H1 (cell line): Measurements from ENCODE around the gene CACNA2D1.

Experiments
- ATF3 ChIP-seq: IDR thresholded peaks from 2 replicates; pipeline ENCODE4 v1.6.1; 2011; ENCODE audit warnings: low read depth, mild to moderate bottlenecking, low read length; ENCODE audit not compliant: insufficient read depth
- CEBPB ChIP-seq: IDR thresholded peaks from 2 replicates; pipeline ENCODE4 v1.6.1; 2012; ENCODE audit warnings: low read depth, low read length
- CHD7 ChIP-seq: fragments of 300-600 bp; sonication (generic); IDR thresholded peaks from 2 replicates; pipeline ENCODE4 v1.7.1; 2012; ENCODE audit warnings: low read length, moderate library complexity, mild to moderate bottlenecking, inconsistent platforms; ENCODE audit not compliant: insufficient replicate concordance
- CTCF ChIP-seq, 3 experiments: IDR thresholded peaks; 1 replicate in 2 of 3; 2 replicates in 1 of 3; pipeline versions ENCODE4 v1.5.1 to v1.6.1; 2011; ENCODE audit warnings: low read length in 3 of 3, mild to moderate bottlenecking in 3 of 3, inconsistent platforms in 2 of 3, low read depth in 1 of 3, moderate library complexity in 1 of 3; ENCODE audit not compliant: insufficient read depth in 1 of 3; ENCODE audit errors: control extremely low read depth in 1 of 3
- MAX ChIP-seq: IDR thresholded peaks from 2 replicates; pipeline ENCODE4 v1.6.1; 2012; ENCODE audit warnings: inconsistent platforms
- POLR2A ChIP-seq, 2 experiments: IDR thresholded peaks; 1 replicate in 1 of 2; 2 replicates in 1 of 2; pipeline ENCODE4 v1.6.1; 2011; ENCODE audit warnings: low read depth in 2 of 2, low read length in 2 of 2, mild to moderate bottlenecking in 2 of 2; ENCODE audit errors: control extremely low read depth in 1 of 2

DNA sequence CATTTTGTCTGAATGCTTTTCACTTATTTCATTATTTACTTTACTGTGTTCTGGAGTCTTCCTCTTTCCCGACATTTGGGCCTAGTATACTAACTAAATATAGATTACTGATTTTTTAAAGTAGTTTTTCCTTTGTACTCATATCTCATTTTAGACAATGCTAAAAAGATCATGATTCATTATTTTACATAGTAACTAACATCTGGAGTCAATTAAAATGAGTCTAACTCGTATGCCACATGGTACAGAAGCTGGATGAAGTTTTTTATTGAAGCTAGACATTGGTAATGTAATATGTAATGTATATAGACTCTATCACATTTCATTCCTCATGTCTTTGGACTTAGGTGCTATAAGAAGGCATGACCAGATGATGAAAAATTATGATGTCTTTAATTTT lies 517.4 kb downstream of the CACNA2D1 start:
- TF ChIP-seq POLR2A (IDR thresholded peaks at IDR 0.05; ENCODE audit: control extremely low read depth in 1 of 2, low read depth in 2 of 2, low read length in 2 of 2), result no peak
- TF ChIP-seq CTCF (IDR thresholded peaks at IDR 0.05; ENCODE audit: control extremely low read depth in 1 of 3, insufficient read depth in 1 of 3, low read depth in 1 of 3, low read length in 3 of 3), result no peak
- no peak for TF ChIP-seq CHD7
- TF ChIP-seq CEBPB, result no peak
- TF ChIP-seq MAX, result no peak
- TF ChIP-seq ATF3, result no peak
